ENCODE measurements around the gene HNF4A. TPM values are rescaled to one million over a fixed set of nuclear protein-coding genes. Genes with fewer than 3 reads are reported as not detected.

HNF4A gene
- polyA plus RNA-seq, 1 donor from 2014 or later, result not detected

GRCh38 chr20:44400970-44401769 is 45.7 kb downstream of the HNF4A start:
- Histone ChIP-seq H3K9me3 (ENCODE audit: low read length) (no peaks in the 10 kb centered on the region), H3K9me2 (ENCODE audit: insufficient read depth, low read length) (no peaks in the 10 kb centered on the region), H3K27ac (ENCODE audit: low read length) (no peak overlapping the region), H3K36me3 (ENCODE audit: insufficient read depth, low read length) (no peaks in the 10 kb centered on the region), H3F3A (ENCODE audit: insufficient read depth, low read length, poor library complexity, severe bottlenecking) (no peaks in the 10 kb centered on the region), H3K79me2 (replicated peaks; ENCODE audit: insufficient read depth, low read length) (no peaks in the 10 kb centered on the region), H4K20me1 (ENCODE audit: insufficient read depth) (no peaks in the 10 kb centered on the region), H3K27me3 (ENCODE audit: insufficient read depth, low read depth, low read length) (no peaks in the 10 kb centered on the region), H2AFZ (ENCODE audit: low read depth, low read length) (no peak overlapping the region), H3K4me3 (ENCODE audit: low read length) (no peak overlapping the region), H3K9ac (ENCODE audit: low read length) (no peak overlapping the region), H3K4me2 (ENCODE audit: low read length) (no peak overlapping the region)
- TF ChIP-seq RAD21 (conservative IDR thresholded peaks at IDR 0.05) (no peak), POLR2AphosphoS5 (IDR thresholded peaks at IDR 0.05) (no peak), MXI1 (conservative IDR thresholded peaks at IDR 0.05; ENCODE audit: poor library complexity, severe bottlenecking) (no peak)

GRCh38 chr20:44401770-44402390 is 46.4 kb downstream of the HNF4A start:
- no peaks in the 10 kb centered on the region for H3K9me3 ChIP-seq (ENCODE audit: low read length)
- no peak for TF ChIP-seq TAF1 (IDR thresholded peaks at IDR 0.05; ENCODE audit: low read depth)
- no peak for TF ChIP-seq RAD21 (conservative IDR thresholded peaks at IDR 0.05)
- TF ChIP-seq SMC3 (conservative IDR thresholded peaks at IDR 0.05; ENCODE audit: poor library complexity), result no peak
- TF ChIP-seq REST (IDR thresholded peaks at IDR 0.05; ENCODE audit: borderline replicate concordance), result no peak
- TF ChIP-seq CTCF (IDR thresholded peaks at IDR 0.05; ENCODE audit: poor library complexity, severe bottlenecking), result no peak
- no peak for TF ChIP-seq MXI1 (conservative IDR thresholded peaks at IDR 0.05; ENCODE audit: poor library complexity, severe bottlenecking)
- TF ChIP-seq EZH2 (IDR thresholded peaks at IDR 0.05; ENCODE audit: borderline replicate concordance, insufficient read depth, low read length, poor library complexity, severe bottlenecking), result no peak
- TF ChIP-seq EP300 (conservative IDR thresholded peaks at IDR 0.05; ENCODE audit: poor library complexity, severe bottlenecking), result no peak
- no peak for TF ChIP-seq POLR2AphosphoS5 (IDR thresholded peaks at IDR 0.05)
- H3K9me2 ChIP-seq (ENCODE audit: insufficient read depth, low read length), result no peaks in the 10 kb centered on the region
- H3K36me3 ChIP-seq (ENCODE audit: insufficient read depth, low read length), result no peaks in the 10 kb centered on the region
- H3K27ac ChIP-seq (ENCODE audit: low read length), result no peak overlapping the region
- no peak overlapping the region for H2AFZ ChIP-seq (ENCODE audit: low read depth, low read length)
- H3K79me2 ChIP-seq (replicated peaks; ENCODE audit: insufficient read depth, low read length), result no peaks in the 10 kb centered on the region
- no peaks in the 10 kb centered on the region for H3F3A ChIP-seq (ENCODE audit: insufficient read depth, low read length, poor library complexity, severe bottlenecking)
- no peaks in the 10 kb centered on the region for H3K27me3 ChIP-seq (ENCODE audit: insufficient read depth, low read depth, low read length)
- H4K20me1 ChIP-seq (ENCODE audit: insufficient read depth), result no peaks in the 10 kb centered on the region
- H3K9ac ChIP-seq (ENCODE audit: low read length), result no peak overlapping the region
- H3K4me3 ChIP-seq (ENCODE audit: low read length), result no peak overlapping the region
- no peak overlapping the region for H3K4me2 ChIP-seq (ENCODE audit: low read length)
